GM21360 (cell line): ENCODE data around the gene CUBN.

ENCODE experiments used
- ATAC-seq: cut with Tn5 transposase; IDR thresholded peaks from one replicate; pipeline ENCODE4 v1.9.1; 2021; ENCODE audit warnings: mild to moderate bottlenecking, moderate library complexity; ENCODE audit not compliant: unreplicated experiment

Gene CUBN

GRCh38 chr10:16995867-16996529, 133.6 kb downstream of the CUBN start:
- ATAC-seq: no peak

DNA sequence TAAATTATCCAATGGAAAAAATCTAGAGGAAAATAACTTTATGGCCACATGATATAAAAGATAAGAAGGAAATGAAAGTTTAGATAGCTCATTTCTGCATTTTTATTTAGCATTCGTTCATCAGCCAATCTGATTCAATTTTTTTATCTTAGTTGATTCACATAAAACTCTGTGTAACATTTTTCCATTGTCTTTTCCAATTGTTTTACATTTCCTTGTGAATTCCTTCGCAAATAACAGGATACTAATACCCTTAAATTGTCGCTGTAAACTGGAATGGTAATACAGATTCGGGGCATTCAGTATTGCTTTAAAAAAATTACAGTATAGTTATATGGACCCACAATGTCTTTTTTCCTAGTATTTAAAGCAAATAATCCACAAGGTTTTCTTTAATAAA, 136.4 kb downstream of the CUBN start:
- ATAC-seq: no peak

- no peak for ATAC-seq
Measured at GRCh38 chr10:16992611-16993119, 136.9 kb downstream of the CUBN start.

DNA sequence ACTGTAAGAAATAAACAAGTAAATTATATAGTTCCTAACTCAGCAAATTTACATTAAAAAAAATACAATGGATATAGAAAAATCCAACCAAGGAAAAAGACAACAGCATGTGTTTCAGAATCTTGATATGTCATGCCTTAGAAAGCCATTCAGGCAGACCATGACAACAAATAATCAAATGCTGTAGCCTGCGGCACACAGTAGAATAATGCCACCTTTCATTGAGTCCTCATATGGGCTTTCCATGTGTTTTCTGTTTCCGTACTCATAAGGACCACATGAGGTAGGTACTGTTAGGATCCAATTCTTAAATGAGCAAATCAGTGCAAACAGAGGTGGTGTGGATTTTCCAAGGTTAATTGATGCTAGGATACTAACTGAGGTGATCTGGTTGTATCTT, 138.6 kb downstream of the CUBN start:
- no peak for ATAC-seq

GRCh38 chr10:16989826-16990293, 139.8 kb downstream of the CUBN start:
- no peak for ATAC-seq

DNA sequence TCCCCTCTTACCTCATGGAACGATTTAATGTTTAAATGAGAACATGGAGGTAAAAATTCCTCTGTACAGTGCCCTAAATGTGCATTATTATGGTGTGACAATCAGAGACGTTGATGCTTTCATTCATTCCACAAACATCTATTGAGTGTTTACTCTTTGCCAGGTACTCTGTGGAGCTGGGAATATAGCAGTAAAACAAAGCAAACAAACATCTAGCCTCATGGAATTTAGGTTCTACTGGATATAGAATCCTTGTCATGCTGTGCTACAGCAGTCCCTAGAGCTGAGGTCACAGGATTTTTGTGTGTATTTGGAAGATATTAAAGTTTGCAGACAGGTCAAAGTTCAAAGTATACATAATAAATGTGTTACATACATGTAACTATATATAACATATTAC, 140.7 kb downstream of the CUBN start:
- ATAC-seq: no peak

DNA sequence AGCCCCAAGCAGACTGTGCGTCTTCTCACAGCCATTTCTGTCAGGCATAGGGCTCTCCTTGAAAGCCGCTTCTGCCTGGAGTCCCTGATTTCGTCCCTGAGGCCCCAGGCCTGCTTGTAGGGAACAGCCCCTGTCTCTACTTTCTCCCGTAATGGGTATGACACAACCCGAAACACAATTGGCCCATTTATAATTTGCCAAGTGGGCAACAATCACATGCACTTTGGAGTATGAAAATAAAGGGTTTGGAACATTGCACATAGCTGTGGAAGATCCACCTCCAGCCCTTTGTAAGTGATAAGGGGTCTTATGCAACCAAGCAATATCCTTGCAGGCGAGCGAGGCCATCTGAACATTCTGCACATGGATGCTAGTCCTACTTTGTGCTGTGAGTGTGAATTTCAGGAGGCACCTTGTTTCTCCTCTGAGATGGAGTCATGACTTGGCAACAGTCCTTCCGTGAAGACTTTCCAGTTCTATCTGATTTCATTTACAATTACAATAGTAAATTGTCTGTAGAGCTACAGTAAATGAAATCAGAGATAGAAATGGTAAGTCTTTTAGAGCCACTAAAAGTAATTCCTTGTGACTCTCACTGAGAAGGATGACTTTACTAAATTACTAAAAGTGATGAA, 141.5 kb downstream of the CUBN start:
- no peak for ATAC-seq

DNA sequence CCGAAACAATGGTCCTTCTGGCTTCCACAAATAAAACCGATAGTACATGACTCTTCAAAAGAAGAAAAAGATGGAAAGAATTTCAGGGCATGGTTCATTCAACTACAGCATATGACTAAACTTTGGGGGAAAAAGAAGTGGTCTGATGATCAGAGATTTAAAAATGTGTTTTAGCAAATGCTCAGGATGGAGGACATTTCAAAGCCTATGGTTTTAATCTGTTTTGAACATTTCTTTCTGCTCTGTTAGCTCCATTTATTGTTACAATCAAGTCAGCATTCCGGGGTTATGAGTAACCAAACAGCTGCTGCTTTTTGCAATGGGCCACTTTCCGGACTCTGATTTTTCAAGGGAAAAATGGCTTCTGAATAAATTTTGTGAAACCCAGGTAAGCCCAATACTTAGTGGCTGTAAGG, 142.4 kb downstream of the CUBN start:
- no peak for ATAC-seq

DNA sequence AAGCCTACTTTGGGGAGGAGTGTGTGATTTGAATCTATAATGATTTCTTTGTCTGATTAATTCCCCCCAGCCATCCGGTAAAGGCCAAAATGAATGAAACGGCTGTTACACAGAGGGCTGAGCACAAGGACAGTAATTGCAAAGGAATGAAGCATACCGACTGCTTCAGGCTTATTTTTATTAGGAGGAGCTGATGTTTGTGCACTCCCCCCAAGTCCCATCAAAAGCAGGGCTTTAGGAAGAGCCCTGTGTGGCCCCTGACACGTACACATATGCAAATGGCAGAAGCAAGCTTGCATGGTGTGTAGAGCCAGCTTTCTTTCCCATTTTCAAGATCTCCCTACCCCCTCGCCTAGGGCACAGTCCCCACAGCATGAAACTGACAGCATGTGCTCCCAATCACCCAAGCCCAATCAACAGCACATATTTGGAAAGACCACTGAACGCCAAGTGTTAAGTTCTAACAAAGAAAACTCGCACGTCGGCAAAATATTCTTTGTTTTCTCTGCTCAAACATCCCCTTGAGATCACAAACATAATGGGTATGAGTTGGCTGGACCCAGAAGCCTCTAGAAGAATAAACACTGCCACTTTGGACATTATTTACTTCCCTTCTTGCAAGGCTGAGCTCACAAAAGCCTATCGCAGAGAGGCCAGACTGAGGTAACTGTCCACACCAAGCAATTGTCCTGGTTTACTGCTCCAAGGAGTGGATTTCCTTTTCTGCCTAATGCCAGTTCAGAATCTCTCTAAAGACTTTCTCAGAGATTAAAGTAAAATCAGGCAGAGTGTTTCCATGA, 143.0 kb downstream of the CUBN start:
- no peak for ATAC-seq

DNA sequence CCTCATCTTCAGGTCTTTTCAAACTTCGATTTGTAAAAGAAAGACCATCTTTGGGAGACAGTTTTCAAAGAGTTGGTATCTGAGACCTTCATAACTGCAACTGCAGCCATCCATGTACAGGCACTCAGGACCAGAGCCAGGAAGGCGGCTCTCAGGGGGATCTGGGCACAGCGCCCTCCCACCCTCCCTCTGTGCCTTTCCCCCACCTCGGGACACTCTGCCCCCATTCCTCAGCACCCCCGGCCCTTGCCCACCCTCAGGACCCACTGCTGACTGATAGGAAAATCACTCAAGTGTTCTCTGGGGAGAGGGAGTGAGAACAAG, 143.6 kb downstream of the CUBN start:
- ATAC-seq: no peak

- ATAC-seq: no peak
Measured at GRCh38 chr10:16984242-16984641, 145.4 kb downstream of the CUBN start.

GRCh38 chr10:16976803-16977202, 152.8 kb downstream of the CUBN start:
- ATAC-seq: no peak

DNA sequence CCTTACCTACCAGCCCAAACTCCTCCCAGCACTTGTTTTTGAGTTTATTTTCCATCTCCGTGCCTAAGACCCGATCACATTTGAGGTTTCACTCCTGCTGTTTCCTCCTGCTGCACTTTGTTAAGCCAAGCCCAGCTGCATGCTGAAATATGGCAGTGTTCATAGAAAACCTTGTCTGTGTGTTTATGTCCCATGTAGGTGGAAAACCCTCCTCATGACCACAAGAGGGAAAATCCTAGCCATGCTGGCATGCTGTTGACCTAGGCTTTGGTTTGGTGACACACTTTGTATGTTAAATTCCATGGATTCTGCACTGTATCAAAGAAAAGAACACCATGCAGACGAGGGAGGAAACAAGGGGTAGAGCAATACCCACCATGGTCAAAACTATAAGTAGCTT, 154.4 kb downstream of the CUBN start:
- no peak for ATAC-seq

DNA sequence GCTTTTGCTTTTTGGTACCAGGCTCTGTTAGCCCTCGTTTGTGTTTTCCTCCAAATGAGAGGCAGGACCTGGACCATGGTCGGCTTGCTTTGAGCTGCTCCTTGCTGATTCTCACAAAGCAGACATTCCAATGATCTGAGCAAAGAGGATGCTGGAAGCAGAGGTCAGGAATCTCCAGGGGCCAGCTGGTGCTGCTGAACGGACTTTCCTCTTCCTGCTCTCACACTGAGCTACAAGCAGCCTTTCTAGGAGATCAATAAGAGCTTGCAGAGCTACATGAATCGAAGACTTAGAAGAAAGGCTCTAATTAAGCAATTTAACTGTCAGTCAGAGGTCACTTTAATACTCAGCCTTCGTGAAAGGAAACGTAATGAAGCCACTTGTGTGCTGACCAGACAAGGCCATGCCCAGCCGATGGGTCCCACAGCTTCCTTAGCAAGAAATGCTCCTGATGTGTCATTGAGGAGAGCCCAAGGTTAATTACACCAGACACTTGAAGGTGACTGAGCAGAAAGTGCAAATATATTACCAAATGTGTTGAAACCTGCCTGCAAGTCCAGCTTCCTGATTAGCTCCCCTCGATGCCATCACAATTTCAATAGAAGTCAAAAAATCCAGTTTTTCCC, 161.1 kb downstream of the CUBN start:
- no peak for ATAC-seq

GRCh38 chr10:16967866-16968415, 161.7 kb downstream of the CUBN start:
- ATAC-seq: no peak

GRCh38 chr10:16966991-16967865, 162.4 kb downstream of the CUBN start:
- ATAC-seq: no peak

DNA sequence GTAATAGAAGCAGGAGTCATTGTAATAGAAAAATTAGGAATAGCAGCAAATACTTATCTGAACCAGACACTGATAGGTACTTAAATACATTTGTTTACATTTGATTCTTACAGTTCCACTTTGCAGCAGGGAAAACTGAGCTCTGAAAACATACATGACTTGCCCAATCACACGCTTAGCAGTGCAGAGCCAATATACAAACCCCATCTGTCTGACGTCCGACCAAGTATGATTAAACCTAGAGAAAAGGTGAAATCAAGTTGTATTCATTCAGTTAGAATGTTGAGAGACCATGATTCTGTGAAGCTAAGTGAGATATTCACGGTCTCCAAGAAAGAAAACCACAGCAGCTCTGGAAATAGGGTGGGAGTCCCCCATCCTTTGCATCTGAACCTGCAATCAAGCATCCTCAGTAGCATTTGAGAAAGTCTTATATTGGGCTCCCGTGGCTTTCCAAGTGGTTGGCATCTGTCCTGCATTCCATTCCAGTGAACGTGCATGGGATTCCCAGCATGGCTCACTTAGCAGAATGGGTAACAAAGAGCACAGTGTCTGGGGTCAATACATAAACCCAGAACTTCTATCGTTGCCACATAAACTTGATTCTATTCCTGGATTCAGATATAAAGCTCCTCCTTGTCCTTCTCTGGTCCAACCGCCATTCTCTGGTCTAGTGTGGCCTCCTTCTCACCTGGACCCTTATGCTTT, 163.7 kb downstream of the CUBN start:
- no peak for ATAC-seq

DNA sequence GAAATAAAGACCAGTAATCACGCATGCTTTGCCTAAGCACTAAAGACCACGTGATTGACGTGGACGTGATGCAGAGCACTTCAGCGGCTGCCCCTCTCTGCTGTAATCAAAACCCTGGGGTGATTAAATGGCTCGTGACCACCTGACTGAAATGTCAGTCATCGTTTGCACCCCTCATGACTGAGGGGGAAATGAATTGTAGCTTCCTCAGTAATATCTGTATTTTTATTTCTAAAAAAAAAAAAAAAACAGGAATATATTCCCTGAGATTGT, 164.3 kb downstream of the CUBN start:
- no peak for ATAC-seq

DNA sequence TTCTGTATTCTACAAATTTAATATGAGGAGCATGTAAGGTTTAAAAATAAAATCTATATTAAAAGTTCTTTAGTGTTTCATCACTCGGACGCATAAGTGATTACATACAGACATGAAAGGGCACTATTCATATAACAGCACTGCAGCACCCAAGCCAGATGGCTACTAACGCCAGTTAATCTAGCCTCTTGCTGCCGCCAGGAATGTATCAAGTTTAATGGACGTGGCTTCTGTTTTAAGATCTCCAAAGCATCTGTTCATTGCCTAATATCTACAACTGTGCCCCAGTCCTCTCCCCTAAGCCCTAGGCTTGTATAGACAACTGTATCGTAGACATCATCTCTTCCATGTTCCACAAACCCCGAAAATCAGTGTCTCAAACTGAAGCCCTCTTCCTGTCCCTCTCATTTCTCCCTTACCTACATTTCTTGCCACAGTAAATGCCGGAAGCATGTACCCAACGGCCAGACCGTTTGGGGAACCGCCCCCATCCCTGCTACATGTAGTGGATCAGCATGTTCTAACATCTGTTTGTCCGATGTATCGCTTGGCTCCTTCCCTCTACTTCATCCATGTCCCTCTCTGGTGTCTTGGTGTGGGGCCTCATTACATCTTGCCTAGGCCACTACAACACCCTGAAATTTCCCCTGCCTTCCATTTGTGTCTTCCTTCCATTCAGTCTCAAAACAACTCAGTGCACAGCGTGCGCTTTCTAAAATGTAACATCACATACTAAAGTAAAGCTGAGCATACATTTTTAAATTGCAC, 164.9 kb downstream of the CUBN start:
- ATAC-seq: no peak
